ENCODE data around the gene VTA1.

GRCh38 chr6:142121342-142121741, 25.7 kb upstream of the VTA1 start:
- TF ChIP-seq CTCF (conservative IDR thresholded peaks at IDR 0.05; ENCODE audit: low read length): no peak
- no peak for TF ChIP-seq EZH2phosphoT487 (IDR thresholded peaks at IDR 0.05; ENCODE audit: borderline replicate concordance)
